RWPE2 (cell line): ENCODE measurements around the gene KLRC3.
"Not testable (repeated sequence)": the region's sequence is repeated elsewhere in the genome, so short reads cannot be mapped to it uniquely, and the experiment has no call there.

Source experiments
- ATAC-seq: fragments of 200-7000 bp; cut with Tn5 transposase; 3 replicates; pipeline ENCODE4 v1.9.1; 2021; ENCODE audit warnings: low read depth
- DNase-seq: peaks from one replicate; pipeline ENCODE4 v3.0.0-alpha.2; 2020; ENCODE audit warnings: low spot score
- H3K27ac ChIP-seq: fragments of 450-650 bp; 2 replicates; pipeline ENCODE4 v1.5.1; 2017; ENCODE audit warnings: mild to moderate bottlenecking; ENCODE audit not compliant: poor library complexity, severe bottlenecking
- H3K27me3 ChIP-seq: fragments of 250-450 bp; sonication (Bioruptor Pico); 2 replicates; pipeline ENCODE4 v1.5.1; 2021; ENCODE audit warnings: mild to moderate bottlenecking, moderate library complexity; ENCODE audit not compliant: insufficient read depth, poor library complexity, severe bottlenecking
- H3K36me3 ChIP-seq: fragments of 250-450 bp; sonication (Bioruptor Pico); 2 replicates; pipeline ENCODE4 v1.5.1; 2020; ENCODE audit warnings: low read depth, mild to moderate bottlenecking, moderate library complexity
- H3K4me1 ChIP-seq: fragments of 250-450 bp; sonication (Bioruptor Pico); 2 replicates; pipeline ENCODE4 v1.5.1; 2021; ENCODE audit warnings: mild to moderate bottlenecking, moderate library complexity; ENCODE audit not compliant: insufficient read depth, poor library complexity, severe bottlenecking
- H3K4me3 ChIP-seq: fragments of 250-450 bp; sonication (Bioruptor Pico); 2 replicates; pipeline ENCODE4 v1.5.1; 2021; ENCODE audit warnings: mild to moderate bottlenecking, moderate library complexity; ENCODE audit not compliant: severe bottlenecking
- H3K9me3 ChIP-seq: fragments of 250-450 bp; sonication (Bioruptor Pico); 2 replicates; pipeline ENCODE4 v1.5.1; 2021; ENCODE audit warnings: mild to moderate bottlenecking, moderate library complexity; ENCODE audit not compliant: severe bottlenecking
- TF ChIP-seq, protein P1 (sequence below): fragments of 450-650 bp; IDR thresholded peaks from one replicate; pipeline ENCODE4 v1.5.1; 2017; ENCODE audit warnings: mild to moderate bottlenecking, moderate library complexity; ENCODE audit not compliant: poor library complexity, severe bottlenecking

KLRC3 gene

DNA sequence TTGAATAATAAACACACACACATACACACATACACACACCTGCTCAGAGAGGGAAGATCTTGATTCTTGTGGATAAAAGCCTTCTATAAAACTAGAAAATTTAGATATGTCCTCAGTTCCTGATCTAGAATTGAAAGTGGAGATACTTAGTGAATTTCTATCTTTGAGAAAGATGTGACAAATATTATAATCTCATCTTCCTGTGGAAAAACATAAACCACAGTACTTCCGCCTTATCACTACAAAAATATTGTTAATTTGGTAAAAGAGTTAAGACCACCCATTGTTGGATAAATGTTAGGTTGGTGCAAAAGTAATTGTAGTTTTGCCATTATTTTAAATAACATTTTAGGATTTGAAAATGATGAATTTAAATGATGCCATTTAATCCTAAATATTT is 30.5 kb downstream of the KLRC3 start, which contains the start of gene KLRK1:
Gene KLRK1, minus strand, starts transcription at position 138 of the 400 bp plus-strand sequence. CDS start 1,231 bp downstream, outside the sequence.
- Histone ChIP-seq H3K27me3 (no peaks in the 10 kb centered on the region), H3K9me3 (no peaks in the 10 kb centered on the region), H3K36me3 (no peaks in the 10 kb centered on the region), H3K27ac (no peak within 1 kb of the TSS), H3K4me3 (no peak within 1 kb of the TSS), H3K4me1 (peaks cover 33% of the 10 kb centered on the region)
- TF ChIP-seq, protein P1, sequence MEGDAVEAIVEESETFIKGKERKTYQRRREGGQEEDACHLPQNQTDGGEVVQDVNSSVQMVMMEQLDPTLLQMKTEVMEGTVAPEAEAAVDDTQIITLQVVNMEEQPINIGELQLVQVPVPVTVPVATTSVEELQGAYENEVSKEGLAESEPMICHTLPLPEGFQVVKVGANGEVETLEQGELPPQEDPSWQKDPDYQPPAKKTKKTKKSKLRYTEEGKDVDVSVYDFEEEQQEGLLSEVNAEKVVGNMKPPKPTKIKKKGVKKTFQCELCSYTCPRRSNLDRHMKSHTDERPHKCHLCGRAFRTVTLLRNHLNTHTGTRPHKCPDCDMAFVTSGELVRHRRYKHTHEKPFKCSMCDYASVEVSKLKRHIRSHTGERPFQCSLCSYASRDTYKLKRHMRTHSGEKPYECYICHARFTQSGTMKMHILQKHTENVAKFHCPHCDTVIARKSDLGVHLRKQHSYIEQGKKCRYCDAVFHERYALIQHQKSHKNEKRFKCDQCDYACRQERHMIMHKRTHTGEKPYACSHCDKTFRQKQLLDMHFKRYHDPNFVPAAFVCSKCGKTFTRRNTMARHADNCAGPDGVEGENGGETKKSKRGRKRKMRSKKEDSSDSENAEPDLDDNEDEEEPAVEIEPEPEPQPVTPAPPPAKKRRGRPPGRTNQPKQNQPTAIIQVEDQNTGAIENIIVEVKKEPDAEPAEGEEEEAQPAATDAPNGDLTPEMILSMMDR, result no peak
- no peak for DNase-seq
- no peak for ATAC-seq

DNA sequence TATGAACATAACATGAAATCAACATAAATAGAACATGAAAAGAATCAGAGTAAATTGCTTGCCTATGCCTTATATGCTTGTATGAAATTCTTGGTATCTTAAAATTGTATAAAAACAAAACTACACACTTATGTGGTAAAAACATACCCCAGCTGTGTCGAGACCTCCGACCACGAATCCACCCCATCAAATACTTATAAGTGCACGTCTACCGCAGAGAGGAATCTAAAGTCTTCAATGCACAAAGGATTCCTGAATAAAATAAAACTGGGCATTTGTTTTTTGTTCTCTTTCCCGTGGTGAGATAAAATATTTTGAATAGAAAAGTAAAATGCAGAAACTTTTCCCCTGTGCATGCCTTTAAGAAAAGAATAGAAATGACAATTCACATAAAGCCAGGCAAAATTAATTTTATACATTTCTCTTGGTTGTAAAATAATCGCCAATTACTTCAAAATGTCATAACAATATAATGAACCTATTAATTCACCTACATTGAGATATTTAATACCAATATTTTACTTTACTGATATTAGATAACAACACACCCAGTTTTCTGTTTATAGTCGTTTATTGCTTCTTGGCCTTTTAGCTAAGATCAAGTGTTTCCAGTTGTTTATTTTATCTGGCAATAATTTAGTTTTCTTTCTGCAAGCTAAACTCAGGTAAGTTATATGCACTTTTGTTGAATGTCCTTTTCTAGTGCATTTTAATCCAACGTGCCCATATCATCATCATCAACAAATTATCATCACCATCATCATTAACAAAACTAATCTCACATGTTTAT is 31.6 kb downstream of the KLRC3 start:
- Histone ChIP-seq H3K9me3 (no peaks in the 10 kb centered on the region), H3K27ac (no peak overlapping the region), H3K36me3 (no peaks in the 10 kb centered on the region), H3K27me3 (no peaks in the 10 kb centered on the region), H3K4me3 (no peak overlapping the region), H3K4me1 (peaks cover 27% of the 10 kb centered on the region)
- TF ChIP-seq, protein P1, result no peak
- ATAC-seq (no peak), DNase-seq (no peak)

DNA sequence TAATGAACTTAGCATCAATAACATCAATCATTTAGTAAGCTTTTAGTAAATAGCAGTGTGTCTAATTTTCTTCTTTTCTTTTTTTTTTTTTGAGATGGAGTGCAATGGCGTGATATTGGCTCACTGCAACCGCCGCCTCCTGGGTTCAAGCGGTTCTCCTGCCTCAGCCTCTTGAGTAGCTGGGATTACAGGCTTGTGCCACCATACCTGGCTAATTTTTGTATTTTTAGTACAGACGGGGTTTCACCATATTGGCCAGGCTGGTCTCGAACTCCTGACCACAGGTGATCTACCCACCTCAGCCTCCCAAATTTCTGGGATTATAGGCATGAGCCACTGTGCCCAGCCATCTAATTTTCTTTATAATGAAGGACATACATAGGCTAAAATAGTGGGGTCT is 32.9 kb downstream of the KLRC3 start:
- not testable (repeated sequence) for H3K9me3 ChIP-seq, H3K27me3 ChIP-seq, H3K36me3 ChIP-seq, H3K27ac ChIP-seq, H3K4me3 ChIP-seq, DNase-seq, ATAC-seq
- peaks cover 17% of the 10 kb centered on the region for H3K4me1 ChIP-seq

DNA sequence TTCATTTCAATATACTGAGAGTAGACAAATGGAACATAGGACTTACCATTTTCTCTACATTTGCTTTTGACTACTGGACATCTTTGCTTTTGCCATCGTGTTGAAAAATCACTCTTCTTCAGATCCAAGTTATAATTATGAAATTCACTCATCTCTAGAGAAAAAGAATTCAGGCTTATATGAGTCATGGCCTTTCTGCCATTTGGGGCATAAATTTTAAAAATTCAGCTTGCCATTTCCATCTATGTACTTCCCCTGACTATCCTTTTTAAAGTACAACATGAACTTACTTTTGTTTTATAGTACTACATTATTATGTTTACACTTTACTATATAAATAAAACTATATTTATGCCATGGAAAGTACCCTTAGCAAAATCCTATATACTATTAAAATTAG is 33.5 kb downstream of the KLRC3 start:
- DNase-seq (no peak), ATAC-seq (no peak)
- Histone ChIP-seq H3K4me3 (no peak overlapping the region), H3K27ac (no peak overlapping the region), H3K9me3 (no peaks in the 10 kb centered on the region), H3K36me3 (no peaks in the 10 kb centered on the region), H3K4me1 (peaks cover 11% of the 10 kb centered on the region), H3K27me3 (no peaks in the 10 kb centered on the region)
- TF ChIP-seq, protein P1, result no peak

DNA sequence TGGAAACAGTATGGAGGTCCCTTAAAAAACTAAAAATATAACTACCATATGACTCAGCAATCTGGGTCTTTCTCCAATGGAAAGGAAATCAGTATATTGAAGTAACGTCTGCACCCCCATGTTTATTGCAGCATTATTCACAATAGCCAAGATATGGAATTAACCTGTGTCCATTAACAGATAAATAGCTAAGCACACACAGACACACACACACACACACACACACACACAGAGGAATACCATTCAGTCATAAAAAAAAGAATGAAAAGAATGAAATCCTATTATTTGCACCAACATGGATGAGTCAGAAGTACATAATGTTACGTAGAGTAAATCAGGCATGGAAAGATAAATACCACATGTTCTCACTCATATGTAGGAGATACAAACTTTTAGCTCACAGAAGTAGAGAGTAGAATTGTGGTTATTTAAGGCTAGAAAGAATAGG is 35.2 kb downstream of the KLRC3 start:
- H3K9me3 ChIP-seq, result no peaks in the 10 kb centered on the region
- H3K27me3 ChIP-seq, result no peaks in the 10 kb centered on the region
- ATAC-seq, result peak; percentile 80
- no peak overlapping the region for H3K4me3 ChIP-seq
- DNase-seq, result no peak
- peaks cover 3% of the 10 kb centered on the region for H3K4me1 ChIP-seq
- no peaks in the 10 kb centered on the region for H3K36me3 ChIP-seq
- TF ChIP-seq, protein P1, result no peak
- peak overlapping the region; percentile 40 for H3K27ac ChIP-seq
